Testis (tissue), 2 donors: ENCODE results near the gene P3H2.

Experiments
- POLR2A ChIP-seq: fragments of 450-650 bp; IDR thresholded peaks from one replicate; pipeline ENCODE4 v1.6.1; 2017; ENCODE audit warnings: antibody characterized with exemption, mild to moderate bottlenecking, moderate library complexity
- TF ChIP-seq, protein P1 (sequence below), 3 experiments: fragments of 450-650 bp in 2 of 3; fragments of 200-600 bp in 1 of 3; sonication (generic) in 1 of 3; IDR thresholded peaks; one replicate each; pipeline ENCODE4 v1.5.1; 2016 to 2019; ENCODE audit warnings: antibody characterized with exemption in 3 of 3, mild to moderate bottlenecking in 2 of 3, moderate library complexity in 1 of 3

- TF ChIP-seq, protein P1, sequence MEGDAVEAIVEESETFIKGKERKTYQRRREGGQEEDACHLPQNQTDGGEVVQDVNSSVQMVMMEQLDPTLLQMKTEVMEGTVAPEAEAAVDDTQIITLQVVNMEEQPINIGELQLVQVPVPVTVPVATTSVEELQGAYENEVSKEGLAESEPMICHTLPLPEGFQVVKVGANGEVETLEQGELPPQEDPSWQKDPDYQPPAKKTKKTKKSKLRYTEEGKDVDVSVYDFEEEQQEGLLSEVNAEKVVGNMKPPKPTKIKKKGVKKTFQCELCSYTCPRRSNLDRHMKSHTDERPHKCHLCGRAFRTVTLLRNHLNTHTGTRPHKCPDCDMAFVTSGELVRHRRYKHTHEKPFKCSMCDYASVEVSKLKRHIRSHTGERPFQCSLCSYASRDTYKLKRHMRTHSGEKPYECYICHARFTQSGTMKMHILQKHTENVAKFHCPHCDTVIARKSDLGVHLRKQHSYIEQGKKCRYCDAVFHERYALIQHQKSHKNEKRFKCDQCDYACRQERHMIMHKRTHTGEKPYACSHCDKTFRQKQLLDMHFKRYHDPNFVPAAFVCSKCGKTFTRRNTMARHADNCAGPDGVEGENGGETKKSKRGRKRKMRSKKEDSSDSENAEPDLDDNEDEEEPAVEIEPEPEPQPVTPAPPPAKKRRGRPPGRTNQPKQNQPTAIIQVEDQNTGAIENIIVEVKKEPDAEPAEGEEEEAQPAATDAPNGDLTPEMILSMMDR (IDR thresholded peaks at IDR 0.05), result no peak
- no peak for TF ChIP-seq POLR2A
These were observed 173.6 kb downstream of the P3H2 start for GRCh38 chr3:189947068-189947467.
